IPS DF 4.7 (cell line): ENCODE data around the gene NTRK2.

ENCODE experiments used
- DNase-seq: peaks from one replicate; pipeline ENCODE4 v3.0.0-alpha.2; 2013; ENCODE audit warnings: low spot score; ENCODE audit errors: extremely low read depth

The NTRK2 gene

GRCh38 chr9:84969736-84970135 is 300.2 kb downstream of the NTRK2 start:
- no peak for DNase-seq

- DNase-seq, result no peak
These were observed 300.9 kb downstream of the NTRK2 start for GRCh38 chr9:84970432-84970831.

- DNase-seq, result no peak
These were observed 302.0 kb downstream of the NTRK2 start for GRCh38 chr9:84971571-84971970.

- no peak for DNase-seq
These were observed 304.7 kb downstream of the NTRK2 start for GRCh38 chr9:84974258-84974657.

GRCh38 chr9:84974855-84975254 is 305.3 kb downstream of the NTRK2 start:
- DNase-seq, result no peak

- no peak for DNase-seq
These were observed 306.4 kb downstream of the NTRK2 start for GRCh38 chr9:84975926-84976325.

- DNase-seq, result no peak
These were observed 309.1 kb downstream of the NTRK2 start for GRCh38 chr9:84978661-84979060.

GRCh38 chr9:84983749-84984148 is 314.2 kb downstream of the NTRK2 start:
- DNase-seq, result no peak

GRCh38 chr9:84988621-84989020 is 319.1 kb downstream of the NTRK2 start:
- no peak for DNase-seq

GRCh38 chr9:84990416-84990815 is 320.9 kb downstream of the NTRK2 start:
- DNase-seq, result no peak

- DNase-seq, result no peak
These were observed 321.5 kb downstream of the NTRK2 start for GRCh38 chr9:84990850-84991513.

- no peak for DNase-seq
These were observed 322.0 kb downstream of the NTRK2 start for GRCh38 chr9:84991514-84991870.

- DNase-seq, result no peak
These were observed 322.9 kb downstream of the NTRK2 start for GRCh38 chr9:84992381-84992780.

GRCh38 chr9:84993105-84993504 is 323.6 kb downstream of the NTRK2 start:
- DNase-seq, result no peak

- no peak for DNase-seq
These were observed 326.5 kb downstream of the NTRK2 start for GRCh38 chr9:84996029-84996428.

- DNase-seq, result no peak
These were observed 327.2 kb downstream of the NTRK2 start for GRCh38 chr9:84996716-84997115.

- DNase-seq, result no peak
These were observed 327.9 kb downstream of the NTRK2 start for GRCh38 chr9:84997472-84997871.

- no peak for DNase-seq
These were observed 329.1 kb downstream of the NTRK2 start for GRCh38 chr9:84998639-84999038.

GRCh38 chr9:84999788-85000187 is 330.3 kb downstream of the NTRK2 start:
- DNase-seq, result no peak

- DNase-seq, result peak; percentile 19
These were observed 332.4 kb downstream of the NTRK2 start for GRCh38 chr9:85001925-85002324.

- DNase-seq, result no peak
These were observed 335.4 kb downstream of the NTRK2 start for GRCh38 chr9:85004818-85005413.

- no peak for DNase-seq
These were observed 338.2 kb downstream of the NTRK2 start for GRCh38 chr9:85007748-85008147.

- no peak for DNase-seq
These were observed 338.7 kb downstream of the NTRK2 start for GRCh38 chr9:85008215-85008614.
